Measurements from ENCODE around the gene ZNF555.

GRCh38 chr19:2865334-2866100 lies 24.2 kb downstream of the ZNF555 start:
- TF ChIP-seq REST (IDR thresholded peaks at IDR 0.05; ENCODE audit: insufficient read depth in 1 of 2, low read depth in 2 of 2, low read length in 2 of 2) (no peak), POLR2AphosphoS5 (IDR thresholded peaks at IDR 0.05; ENCODE audit: low read depth, low read length) (no peak)
